ENCODE measurements around the gene MGAT1. TPM values are rescaled to one million over a fixed set of nuclear protein-coding genes. Genes with fewer than 3 reads are reported as not detected.
"Not testable (repeated sequence)": the region's sequence is repeated elsewhere in the genome, so short reads cannot be mapped to it uniquely, and the experiment has no call there.

Gene MGAT1
- total RNA-seq, 4 donors from 2014 or later, result 121 to 154 (median 138) TPM

DNA sequence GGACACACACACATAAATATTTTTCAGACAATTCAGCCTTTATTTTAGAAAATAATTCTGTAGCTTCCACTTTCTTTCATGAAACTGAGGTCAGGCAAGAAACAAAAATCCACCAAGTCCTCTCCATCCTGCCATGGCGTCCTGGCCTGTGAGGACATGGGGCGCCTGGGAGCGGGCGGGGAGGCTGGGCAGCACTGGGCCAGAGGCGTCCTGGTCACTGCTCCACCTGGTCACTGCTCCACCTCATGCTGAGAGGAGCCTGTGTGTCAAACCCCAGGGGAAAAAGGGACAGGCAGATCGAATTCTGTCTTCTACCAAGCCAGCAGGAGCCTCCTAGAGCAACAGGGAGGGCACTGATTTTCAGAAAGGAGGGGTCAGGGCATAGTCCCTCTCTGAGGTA, 12.1 kb downstream of the MGAT1 start:
- no peak overlapping the region for H3K4me3 ChIP-seq (ENCODE audit: low read depth, poor library complexity, severe bottlenecking)
- 83 to 85% methylated on average over 6 of the region's 6 CpGs for WGBS, 2 donors
- intact Hi-C loops (cut with DNase I; ENCODE audit: low total_unique reads), result no loop called here
- TF ChIP-seq, protein P1, sequence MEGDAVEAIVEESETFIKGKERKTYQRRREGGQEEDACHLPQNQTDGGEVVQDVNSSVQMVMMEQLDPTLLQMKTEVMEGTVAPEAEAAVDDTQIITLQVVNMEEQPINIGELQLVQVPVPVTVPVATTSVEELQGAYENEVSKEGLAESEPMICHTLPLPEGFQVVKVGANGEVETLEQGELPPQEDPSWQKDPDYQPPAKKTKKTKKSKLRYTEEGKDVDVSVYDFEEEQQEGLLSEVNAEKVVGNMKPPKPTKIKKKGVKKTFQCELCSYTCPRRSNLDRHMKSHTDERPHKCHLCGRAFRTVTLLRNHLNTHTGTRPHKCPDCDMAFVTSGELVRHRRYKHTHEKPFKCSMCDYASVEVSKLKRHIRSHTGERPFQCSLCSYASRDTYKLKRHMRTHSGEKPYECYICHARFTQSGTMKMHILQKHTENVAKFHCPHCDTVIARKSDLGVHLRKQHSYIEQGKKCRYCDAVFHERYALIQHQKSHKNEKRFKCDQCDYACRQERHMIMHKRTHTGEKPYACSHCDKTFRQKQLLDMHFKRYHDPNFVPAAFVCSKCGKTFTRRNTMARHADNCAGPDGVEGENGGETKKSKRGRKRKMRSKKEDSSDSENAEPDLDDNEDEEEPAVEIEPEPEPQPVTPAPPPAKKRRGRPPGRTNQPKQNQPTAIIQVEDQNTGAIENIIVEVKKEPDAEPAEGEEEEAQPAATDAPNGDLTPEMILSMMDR (IDR thresholded peaks at IDR 0.05), result no peak
- TF ChIP-seq POLR2A (IDR thresholded peaks at IDR 0.05), result no peak
- peak in 1 of 2 donors; percentile 72 for DNase-seq (ENCODE audit: low spot score in 2 of 2)

DNA sequence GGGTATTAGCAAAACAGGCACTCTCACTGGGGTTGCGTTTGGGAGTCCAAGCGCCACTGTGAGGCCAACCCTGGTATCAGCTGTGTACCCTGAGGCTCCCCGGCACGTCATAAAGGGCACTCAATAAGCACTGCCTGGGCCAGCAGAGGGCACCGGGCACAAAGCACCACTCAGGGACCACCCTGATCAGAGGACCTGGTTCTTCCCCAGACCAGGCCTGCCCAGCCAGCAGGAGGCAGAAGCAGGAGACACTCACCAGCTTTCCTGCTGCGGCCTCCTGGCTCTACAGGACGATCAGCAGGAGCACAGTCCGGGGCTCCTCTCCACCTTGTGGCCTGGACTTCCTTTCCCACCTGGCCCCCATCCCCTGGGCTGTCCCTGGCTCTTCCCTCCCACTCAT, 12.6 kb downstream of the MGAT1 start:
- peak in 1 of 2 donors; percentile 82 for DNase-seq (ENCODE audit: low spot score in 2 of 2)
- intact Hi-C loops (cut with DNase I; ENCODE audit: low total_unique reads), result no loop called here
- TF ChIP-seq POLR2A (IDR thresholded peaks at IDR 0.05), result no peak
- TF ChIP-seq, protein P1 (IDR thresholded peaks at IDR 0.05), result no peak
- 67 to 84% methylated on average over 8 of the region's 8 CpGs for WGBS, 2 donors
- no peak overlapping the region for H3K4me3 ChIP-seq (ENCODE audit: low read depth, poor library complexity, severe bottlenecking)

DNA sequence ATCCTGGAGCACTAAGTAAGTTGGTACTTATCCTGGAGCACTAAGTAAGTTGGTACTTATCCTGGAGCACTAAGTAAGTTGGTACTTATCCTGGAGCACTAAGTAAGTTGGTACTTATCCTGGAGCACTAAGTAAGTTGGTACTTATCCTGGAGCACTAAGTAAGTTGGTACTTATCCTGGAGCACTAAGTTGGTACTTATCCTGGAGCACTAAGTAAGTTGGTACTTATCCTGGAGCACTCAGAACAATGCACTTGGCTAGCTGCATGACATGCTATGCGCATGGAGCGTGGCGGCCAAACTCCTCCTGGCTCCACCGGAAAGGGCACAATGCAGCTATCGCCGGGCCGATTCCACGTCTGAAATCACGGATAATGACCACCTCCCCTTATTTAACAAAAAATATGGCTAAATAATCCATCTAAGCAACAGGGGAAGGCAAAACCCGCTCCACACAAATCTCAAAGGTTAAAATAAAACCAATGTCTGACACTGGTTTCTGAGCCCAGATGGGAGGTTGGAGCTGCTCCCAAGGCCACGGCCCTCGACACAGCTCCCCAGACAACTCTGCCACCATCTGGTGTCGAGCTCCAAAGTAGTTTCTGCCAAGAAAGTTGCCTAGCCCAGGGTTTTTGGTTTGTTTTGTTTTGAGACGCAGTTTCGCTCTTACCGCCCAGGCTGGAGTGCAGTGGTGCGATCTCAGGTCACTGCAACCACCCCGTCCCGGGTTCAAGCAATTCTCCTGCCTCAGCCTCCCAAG, 13.8 kb downstream of the MGAT1 start:
- 85 to 90% methylated on average over 19 of the region's 19 CpGs for WGBS, 2 donors
- intact Hi-C loops (cut with DNase I; ENCODE audit: low total_unique reads); H3K4me3 ChIP-seq (ENCODE audit: low read depth, poor library complexity, severe bottlenecking); DNase-seq (ENCODE audit: low spot score in 2 of 2): not testable (repeated sequence)

DNA sequence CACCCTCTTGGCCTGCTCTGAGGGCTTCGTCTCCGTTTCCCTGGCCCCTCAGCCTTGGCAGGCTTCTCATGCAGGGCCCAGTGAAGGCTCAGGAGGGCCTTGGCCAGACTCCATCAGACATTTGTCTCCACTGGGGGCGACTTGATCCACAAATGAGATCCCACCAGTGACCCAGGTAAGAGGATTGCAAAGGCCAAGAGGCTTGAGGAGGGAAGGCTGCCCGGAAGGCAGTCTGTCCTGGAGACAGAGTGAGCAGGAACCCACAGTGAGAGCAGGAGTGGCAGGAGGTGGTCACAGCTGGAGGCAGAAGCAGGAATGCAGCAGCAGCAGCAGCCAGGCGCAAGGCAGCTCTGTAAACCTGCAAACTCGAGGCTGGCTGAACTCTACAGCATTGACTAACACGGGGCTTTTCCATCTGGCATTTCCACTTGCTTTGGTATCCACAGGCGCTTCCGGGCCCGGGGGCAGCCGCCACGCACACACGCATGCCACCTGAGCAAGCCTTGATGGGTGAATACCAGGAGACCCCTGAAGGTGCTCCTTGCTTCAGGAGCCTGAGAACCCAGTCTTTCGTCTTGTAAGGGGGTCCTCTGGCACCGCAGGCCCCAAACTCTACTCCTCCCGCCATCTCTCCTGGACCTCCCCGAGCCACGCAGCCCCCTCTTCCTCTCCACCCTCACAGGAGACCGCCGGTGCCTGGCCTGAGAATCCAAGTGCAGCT, 14.7 kb downstream of the MGAT1 start:
- intact Hi-C loops (cut with DNase I; ENCODE audit: low total_unique reads), result no loop called here
- TF ChIP-seq POLR2A (IDR thresholded peaks at IDR 0.05), result no peak
- TF ChIP-seq, protein P1 (IDR thresholded peaks at IDR 0.05), result no peak
- DNase-seq (ENCODE audit: low spot score in 2 of 2), result peak in 1 of 2 donors; percentile 81

DNA sequence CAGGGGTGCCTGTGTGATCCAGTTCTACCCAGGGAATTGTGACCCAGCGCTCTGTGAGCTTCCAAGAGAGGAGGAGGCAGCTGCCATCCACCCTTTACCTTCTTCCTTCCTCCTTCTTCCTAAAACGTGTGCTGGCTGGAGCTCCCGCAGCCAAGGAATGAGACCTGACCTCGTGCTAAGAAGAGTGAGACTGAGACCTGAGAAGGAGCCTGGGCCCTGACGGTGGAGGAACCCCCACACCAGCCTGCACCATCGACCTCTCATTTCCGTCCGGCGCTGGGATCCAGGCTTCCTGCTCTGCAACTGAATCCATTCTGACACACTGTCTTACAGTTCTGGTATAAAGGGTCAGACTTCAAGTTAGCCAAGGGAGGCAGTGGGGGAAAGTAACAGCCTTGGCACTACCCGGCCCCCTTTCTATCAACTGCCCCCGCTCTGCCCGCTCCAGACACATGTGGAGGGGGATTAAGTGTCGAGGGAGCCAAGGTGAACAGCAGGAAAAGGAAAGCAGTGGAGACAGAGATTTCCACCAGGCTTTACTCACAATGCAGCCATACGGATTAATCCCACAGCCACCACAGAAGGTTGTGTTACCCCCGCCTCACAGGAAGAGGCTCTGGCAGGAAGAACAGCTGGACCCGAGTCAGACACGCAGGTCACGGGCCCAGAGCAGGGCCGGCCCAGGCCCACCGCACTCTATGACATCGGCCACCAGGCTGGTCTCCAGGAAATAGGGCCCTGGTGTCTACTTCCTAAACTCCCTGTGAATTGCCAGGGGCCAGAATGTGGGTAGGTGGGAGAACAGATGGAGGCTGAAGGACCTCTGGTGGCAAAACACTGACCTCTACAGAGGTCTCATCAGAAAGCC, 15.8 kb downstream of the MGAT1 start:
- intact Hi-C loops (cut with DNase I; ENCODE audit: low total_unique reads), result no loop called here
- DNase-seq (ENCODE audit: low spot score in 2 of 2), result peak; percentile 18 to 84

More for the DNA sequence above, 14.7 kb downstream of the MGAT1 start:
- WGBS, 2 donors, result 76 to 79% methylated on average over 19 to 20 of the region's 20 CpGs
- H3K4me3 ChIP-seq (ENCODE audit: low read depth, poor library complexity, severe bottlenecking), result no peak overlapping the region

More for the DNA sequence above, 15.8 kb downstream of the MGAT1 start:
- no peak overlapping the region for H3K4me3 ChIP-seq (ENCODE audit: low read depth, poor library complexity, severe bottlenecking)
- WGBS, 2 donors, result 43 to 61% methylated on average over 20 to 21 of the region's 21 CpGs
- TF ChIP-seq POLR2A (IDR thresholded peaks at IDR 0.05), result no peak
- TF ChIP-seq, protein P1 (IDR thresholded peaks at IDR 0.05), result no peak

Measured in lower leg skin (tissue), 4 donors.